Islet of Langerhans (tissue), 1 donor: Measurements from ENCODE around the gene VSIG1.

Experiments used
- FAIRE-seq: peaks from one replicate; lab custom pipeline; 2011; peaks lifted over from hg19 to GRCh38; lab: Jason Lieb, UNC

VSIG1 gene

DNA sequence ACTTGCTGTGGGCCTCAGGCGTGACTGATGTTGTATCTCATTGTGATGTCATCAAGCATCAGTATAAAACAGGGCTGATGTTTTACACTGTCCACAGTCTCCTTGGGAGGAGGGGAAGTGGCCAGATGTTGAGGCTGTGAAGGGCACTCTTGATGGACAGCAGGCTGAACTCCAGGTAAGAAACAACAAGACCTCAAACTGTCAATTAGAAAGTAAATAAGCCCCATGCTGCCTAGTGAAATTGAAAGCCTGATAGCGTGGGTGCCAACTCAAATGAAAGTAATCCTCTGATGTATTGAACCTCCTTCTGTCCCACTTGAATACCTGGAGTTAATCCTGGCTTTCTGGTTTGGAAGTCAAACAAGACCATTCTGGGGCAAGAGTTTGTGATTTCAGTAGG, 19.7 kb downstream of the VSIG1 start:
- no peak for FAIRE-seq

DNA sequence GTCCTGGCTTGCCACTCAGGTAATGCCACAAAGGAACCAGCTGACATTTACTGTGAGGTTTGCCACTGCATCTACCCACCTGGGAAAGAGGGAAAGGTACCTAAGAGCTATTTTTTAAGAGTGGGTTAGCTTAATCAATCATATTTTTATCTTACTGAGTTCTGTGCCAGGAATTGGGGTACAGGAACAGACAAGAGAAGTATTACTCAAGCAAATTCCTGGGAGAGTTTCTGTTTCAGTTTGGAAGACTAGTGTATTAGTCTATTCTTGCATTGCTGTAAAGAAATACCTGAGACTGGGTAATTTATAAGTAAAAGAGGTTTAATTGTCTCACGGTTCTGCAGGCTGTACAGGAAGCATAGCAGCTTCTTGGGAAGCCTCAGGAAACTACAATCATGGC, 23.3 kb downstream of the VSIG1 start:
- FAIRE-seq = no peak

DNA sequence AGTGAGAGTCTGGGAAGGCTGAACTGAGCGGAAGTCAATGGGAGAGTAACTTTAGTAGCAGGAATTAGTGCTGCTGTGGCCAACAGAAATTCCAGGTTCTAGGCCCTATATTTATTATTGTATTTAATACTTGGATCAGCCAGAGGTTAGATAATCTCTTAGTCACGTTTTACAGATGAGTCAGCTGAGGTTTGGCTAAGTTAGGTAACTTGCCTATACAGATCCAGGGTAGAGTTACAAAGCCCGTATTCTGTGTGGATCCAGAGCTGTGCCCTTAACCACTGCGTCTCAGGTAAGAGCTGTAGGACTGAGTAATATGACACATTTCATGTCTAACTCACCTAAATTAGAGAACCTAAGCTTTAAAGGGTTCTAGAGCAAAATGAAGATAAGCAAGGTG, 26.0 kb downstream of the VSIG1 start:
- no peak for FAIRE-seq

DNA sequence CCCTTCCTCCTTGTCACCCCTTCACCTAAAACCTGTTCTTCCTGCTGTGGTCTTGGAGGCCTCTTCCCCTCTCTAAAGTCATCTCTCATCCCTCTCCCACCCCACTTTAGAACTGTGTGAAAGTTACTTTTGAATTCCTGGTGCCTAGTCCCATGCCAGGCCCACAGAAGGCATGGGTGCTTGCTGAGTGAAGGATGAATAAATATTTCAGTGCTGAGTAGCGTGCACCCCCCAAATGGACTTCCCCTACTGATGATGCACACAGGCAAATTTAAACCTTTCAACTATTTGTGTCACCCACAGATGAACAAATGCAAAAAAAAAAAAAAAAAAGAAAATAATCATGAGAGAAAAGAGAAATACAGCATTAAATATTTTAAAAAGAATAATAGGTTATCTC, 26.7 kb downstream of the VSIG1 start:
- FAIRE-seq = no peak

DNA sequence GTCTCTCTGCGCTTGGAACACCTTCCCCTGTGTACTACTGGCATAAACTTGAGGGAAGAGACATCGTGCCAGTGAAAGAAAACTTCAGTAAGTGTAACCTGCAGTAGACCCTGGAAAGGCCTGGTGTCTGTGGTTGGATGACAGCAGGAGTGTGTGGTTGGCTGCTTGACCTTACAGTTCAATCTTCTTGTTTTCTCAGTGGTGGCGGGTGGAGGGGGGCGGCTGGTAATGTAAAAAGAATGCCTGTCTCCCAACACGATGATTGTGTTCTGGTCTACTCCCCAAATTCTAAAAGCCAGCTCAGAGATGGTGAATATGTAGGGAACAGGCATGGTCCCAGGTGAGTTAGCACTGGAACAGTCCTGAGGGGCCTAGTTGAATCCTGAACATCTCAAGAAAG, 27.9 kb downstream of the VSIG1 start:
- no peak for FAIRE-seq

DNA sequence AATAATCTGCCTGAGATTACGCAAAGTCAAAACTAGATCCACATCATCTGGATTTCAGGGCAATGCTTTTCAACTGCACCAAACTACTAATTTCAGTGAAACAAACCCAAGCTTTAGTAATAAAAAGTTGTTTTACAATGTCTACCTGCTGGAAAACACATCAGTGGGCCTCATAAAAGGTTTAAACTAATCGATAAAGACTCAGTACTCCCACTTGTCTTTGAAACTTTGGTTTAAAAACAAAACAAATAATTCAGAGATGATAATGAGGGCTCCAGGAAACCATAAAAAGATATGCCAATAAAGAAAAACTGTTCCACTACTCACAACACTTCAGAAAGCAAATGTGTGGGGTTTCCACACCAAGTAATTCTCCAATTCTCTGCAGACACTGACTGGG, 36.2 kb downstream of the VSIG1 start:
- no peak for FAIRE-seq

DNA sequence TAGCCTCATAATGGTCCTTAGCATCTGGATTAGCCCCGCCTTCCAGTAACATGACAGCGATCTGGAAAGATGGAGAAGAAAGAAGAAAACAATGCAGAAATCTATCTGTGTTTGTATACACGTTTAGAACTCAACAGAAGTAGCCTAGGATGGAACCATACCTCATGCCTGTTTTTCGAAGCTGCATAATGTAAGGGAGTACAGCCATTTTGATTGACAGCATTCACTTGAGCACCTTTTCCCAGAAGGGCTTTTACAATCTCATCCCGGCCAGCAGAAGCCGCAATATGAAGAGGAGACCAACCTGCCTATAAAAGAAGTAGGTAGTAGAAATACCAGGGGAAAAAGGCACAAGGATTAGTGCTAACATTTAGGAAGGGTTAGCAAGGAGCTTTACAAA, 42.9 kb downstream of the VSIG1 start:
- no peak for FAIRE-seq

DNA sequence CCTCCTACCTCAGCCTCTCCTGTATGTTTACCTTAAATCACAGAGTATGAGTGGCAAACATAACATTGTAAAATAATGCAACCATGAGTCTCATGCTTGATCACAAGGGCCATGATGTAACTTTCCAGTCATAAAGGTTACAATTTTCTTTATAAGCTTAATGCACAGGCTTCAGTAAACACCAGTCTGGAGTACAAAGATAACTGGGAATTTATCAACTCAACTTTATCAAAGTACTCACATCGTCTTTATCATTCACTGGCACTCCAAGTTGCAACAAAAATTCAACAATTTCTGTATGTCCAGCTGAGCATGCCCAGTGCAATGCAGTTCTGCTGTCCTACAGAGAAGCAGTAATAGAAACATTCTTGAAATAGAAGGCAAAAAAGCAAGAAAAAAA, 43.6 kb downstream of the VSIG1 start:
- FAIRE-seq = no peak

DNA sequence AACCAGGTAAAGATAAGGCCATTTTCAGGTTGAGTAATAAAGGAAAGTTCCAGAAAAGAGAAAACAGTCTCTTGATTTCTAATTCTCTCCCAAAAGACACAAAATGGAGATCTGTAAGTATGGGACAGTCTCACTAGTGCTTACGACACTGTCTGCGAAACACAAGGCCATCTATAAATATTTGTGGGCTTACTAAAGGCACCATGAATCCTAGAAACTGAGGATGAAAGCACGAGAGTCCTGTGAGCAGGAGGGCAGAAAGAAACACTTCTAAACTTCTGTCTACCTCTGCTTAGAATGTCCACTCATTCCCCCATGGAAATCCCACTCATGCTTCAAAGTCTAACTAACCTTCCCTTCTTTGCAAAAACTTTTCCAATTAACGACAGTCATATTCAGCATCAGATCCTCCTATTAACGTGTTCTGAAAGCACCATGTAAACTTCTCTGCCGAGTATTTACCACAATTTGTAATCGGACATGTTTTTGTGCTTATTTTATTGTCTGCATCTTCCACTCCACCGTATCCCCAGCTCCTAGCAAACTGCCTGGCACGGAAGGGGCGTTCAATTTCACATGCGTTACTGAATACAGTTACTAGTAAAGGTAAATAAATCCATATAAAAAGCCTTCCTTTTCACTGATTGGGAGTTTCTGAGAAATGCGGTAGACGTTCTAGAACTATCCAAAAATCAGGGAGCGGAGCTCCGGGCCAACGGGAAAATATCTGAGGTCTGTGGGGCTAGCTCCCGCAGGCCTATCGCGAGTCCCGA, 45.8 kb downstream of the VSIG1 start:
- peak; percentile 38 for FAIRE-seq

DNA sequence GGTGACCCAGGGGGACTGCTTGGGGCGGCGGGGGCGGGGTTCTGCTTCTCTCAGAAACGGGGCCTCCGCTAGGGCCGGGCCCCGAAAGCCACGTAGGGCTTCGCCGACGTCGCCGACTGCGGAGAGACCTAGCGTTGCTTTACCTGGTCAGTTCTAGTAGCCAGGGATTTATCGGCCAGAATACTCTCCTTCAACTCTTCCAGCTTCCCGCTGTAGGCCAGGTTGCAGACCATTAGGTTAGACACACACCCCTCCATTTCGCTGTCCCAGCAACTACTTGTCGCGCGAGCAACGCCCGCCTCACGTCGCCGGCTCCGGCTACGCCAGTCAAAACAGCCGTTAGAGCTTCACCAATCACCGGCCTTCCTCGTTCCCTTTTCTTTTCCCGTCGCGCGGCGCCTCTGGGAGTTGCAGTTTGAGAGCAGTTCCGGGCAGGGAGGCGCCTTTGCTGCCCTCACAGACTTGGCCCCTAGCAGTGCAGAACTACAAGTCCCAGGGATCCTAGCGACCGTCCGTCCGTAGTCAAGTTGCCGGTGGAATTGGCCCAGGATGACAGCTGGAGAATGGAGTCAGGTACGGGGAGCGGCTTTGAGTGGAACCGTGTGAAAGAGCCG, 46.5 kb downstream of the VSIG1 start, which contains the start of the genes ATG4A and PSMD10:
Gene ATG4A (plus strand): TSS at position 515 of the 614 bp plus-strand sequence. CDS start 49 bp downstream, at position 564.
Gene PSMD10 (minus strand): TSS at position 279 of the 614 bp plus-strand sequence. CDS start 22 bp downstream, at position 257.
- no peak for FAIRE-seq

DNA sequence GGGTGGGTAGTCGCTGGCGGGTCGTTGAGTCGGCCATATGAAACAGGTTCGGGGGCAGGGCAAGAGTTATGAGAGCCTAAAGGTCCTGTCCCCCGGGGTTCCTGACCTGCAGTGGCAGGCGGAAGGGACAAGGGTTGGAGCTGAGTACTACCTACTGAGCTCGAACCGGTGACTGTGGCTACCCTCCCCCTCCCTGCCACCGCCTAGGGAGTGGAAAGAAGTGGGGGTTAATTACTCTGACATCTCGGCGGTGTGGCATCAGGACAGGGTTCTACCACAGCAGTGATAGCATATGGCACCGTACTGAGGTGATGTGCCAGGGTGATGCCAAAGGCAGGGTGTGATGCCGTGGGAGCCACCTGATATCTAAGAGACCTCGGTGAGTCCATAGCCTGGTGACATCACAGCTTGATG, 47.0 kb downstream of the VSIG1 start:
- peak; percentile 55 for FAIRE-seq

DNA sequence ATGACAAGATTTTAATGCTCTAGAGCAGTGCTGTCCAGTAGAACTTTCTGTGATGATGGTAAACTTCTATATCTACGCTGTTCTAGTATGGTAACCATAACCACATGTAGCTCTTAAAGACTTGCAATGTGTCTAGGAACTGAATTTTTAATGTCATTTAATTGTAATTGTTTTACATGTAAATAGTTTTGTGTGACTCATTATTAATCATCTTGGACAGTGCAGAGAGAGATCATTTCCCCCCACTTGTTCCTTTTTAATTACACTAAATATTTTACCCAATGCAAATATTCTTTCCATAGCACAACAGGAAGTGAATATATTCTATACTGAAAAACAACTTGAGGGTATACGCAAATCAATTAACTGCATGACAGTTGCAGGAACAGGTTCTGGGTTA, 52.5 kb downstream of the VSIG1 start:
- FAIRE-seq = peak; percentile 9

DNA sequence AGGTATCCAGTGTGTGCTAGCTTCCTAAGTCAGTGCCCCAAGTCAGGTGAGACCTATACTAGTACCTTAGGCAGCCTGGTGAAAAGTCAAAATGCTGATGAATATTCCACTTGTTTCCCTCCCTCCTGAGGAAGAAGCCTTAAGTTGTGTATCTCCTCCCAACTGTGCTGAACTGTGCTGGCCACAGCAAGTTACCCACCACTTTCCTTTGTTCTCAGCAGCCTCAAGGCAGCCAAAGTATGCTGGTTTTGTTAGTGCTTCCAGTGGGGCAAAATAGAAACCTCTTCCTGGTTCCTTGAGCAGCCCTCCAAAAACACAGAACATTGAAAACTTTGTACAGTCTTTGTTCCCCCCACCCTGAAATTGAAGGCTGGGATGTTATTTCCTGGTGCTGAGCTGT, 60.6 kb downstream of the VSIG1 start:
- no peak for FAIRE-seq

DNA sequence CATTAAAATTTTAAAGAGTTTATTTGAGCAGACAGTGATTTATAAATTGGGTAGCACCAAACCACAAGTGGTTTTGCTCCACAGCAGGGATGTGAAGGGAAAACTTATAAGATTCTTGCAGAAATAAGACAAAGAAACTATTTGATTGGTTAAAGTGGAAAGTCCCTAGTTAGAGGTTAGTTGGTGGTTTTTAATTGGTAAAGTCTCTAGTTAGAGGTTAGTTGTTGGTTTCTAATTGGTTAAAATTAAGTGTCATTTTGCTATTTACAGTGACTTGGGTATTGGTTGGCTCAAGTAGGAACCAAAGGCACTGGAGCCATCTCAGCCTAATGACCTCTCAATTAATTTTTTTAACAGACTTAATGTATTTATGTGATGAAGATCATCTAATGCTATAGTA, 69.7 kb downstream of the VSIG1 start:
- FAIRE-seq = no peak

DNA sequence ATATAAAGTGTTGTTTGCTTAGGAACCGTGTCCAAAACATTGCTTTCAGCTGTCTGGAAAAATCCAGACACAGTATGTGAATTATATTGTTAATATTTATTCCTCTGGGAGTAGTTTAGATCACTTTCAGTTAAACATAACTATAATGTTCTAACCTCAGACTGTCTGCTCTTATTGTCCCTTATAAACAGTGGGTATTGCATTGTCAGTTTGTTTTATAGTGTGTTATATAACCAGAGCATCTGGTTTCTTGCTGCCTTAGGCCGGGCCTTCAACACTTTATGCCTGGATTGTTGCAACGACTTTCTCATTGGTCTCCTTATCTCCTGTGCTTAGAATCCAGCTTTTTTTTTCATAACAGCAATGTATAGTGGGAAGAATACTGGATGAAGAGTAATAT, 73.1 kb downstream of the VSIG1 start:
- FAIRE-seq = no peak

DNA sequence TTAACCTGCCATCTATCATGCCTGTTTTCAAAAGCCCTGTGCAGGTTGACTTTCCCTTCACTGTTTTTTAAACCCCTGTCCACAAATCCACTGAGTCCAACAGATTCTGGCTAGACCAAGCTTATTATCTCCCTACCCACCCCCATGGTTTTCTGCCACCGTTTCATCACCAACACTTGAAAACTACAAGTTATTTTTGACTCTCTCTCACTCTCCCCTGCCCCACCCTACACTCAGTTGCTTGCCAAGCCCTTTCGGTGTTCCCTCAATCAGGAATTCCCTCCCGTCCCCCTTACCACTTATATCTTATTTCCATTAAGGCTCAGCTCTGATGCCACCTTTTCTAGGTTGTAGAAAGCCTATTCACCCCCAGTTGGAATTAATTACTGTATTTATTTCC, 76.4 kb downstream of the VSIG1 start:
- no peak for FAIRE-seq

DNA sequence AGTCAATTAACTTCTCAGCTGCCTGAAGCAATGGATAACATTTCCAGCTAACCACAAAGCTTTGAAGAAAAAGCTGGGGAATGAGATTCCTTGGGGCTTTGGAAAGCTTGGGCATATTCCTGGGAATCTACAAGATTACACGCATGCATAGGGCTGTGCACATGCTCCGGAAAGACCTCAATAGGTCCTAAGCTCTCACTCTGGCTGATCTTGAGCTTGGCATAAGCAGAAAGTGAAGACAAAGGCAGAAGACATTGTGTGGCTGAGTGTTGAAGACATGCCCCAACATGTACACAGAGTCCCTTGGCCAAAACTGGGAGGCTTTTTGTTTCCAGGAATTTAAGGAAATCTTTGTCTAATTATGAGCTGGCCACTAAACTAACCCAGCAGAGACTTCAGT, 77.9 kb downstream of the VSIG1 start:
- FAIRE-seq = no peak

DNA sequence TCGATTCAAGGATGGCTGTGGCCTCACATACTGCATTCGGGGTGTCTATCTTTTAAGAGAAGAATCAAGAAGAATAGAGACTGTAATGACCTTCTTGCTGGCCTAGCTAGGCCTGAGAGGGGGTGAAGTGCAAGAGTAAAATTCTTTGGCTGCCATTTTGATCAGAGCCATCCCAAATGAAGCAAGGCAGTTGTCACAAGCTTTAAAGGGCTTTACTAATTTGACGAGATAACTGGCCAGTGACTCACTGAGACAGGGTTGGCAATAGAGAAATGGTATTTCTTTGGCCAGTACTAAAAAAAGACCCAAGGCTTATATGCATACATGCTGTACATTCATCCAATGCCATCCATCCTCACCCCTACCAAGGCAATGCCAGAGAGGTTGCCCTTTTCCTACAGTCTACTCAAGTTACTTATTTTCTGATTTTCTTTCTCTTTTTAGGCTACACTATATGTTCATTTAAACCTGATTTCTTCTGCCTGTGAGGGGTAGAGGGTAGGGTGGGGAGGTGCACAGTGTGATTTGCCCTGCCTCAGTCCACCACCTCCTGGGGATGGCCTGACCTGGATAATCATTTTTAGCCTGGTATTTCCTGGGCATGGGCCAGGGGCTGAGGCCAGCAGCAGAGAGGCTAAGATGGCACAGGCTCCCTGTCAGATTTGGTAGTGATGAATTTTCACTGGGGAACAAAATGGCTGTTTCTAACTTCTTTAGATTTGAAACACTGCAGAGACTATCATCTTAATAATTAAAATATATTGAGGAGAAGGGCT, 78.9 kb downstream of the VSIG1 start:
- no peak for FAIRE-seq

DNA sequence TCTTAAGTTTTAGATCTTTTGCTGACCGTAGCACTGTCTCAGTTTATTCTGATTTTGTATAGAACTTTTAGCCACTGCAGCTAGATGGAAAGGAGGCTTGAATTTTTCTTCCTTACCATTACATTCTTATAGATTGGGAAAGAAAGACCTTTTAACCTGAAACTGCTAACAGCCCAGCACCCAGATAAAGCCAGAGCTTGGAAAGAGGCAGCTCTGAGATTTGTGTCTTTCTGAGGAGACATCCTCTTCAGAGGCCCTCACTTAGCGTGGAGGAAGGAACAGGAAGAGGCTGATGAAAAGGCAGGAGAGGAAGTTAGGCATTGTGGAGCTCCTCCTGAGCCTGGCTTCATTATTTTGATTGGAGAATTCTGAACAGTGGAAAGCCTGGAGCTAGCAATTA, 81.8 kb downstream of the VSIG1 start:
- no peak for FAIRE-seq

DNA sequence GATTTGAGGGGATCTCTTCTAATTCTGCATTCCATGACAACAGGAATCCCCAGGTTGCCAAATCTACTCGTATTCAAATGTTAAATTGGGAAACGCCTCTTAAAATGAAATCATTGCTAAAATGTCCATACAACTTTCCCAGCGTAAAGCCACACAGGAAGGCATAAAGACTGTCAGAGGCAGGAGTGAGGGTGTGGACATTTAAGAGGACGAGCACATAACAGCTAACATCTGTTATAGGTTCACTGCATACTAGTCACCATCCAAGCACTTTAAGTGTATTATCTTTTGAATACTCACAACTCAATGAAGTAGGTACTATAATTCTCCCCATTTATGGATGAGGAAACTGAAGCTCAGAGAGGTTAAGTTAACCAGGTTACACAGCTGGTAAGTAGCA, 82.3 kb downstream of the VSIG1 start:
- no peak for FAIRE-seq
